Measurements from ENCODE around the gene RPRD1B. TPM values are rescaled to one million over a fixed set of nuclear protein-coding genes. Genes with fewer than 3 reads are reported as not detected.
A peak's percentile ranks its signal among the peaks of the same experiment; 100 is the strongest.

The RPRD1B gene
- total and polyA plus RNA-seq, 2 of the 13 experiments (the other 11 are each of a cell fraction or from before 2014, with no cell fraction given): 31.1 to 41.5 TPM

- Histone ChIP-seq H3K9me3 (ENCODE audit: low read length) (no peaks in the 10 kb centered on the region), H3K79me2 (ENCODE audit: insufficient read depth, low read length) (peaks cover 34% of the 10 kb centered on the region), H2AFZ (ENCODE audit: low read length) (no peak overlapping the region), H3K4me2 (ENCODE audit: low read depth, low read length) (no peak overlapping the region), H3K4me1 (ENCODE audit: insufficient read depth, low read length) (peaks cover 55% of the 10 kb centered on the region), H3K4me3 (replicated peaks in 1 of 3; ENCODE audit: insufficient read depth in 1 of 3, low read depth in 2 of 3, low read length in 3 of 3) (no peak overlapping the region), H3K27me3 (ENCODE audit: control insufficient read depth in 1 of 2, insufficient read depth in 2 of 2, low read length in 2 of 2) (no peaks in the 10 kb centered on the region), H3K36me3 (replicated peaks in 1 of 2; ENCODE audit: control insufficient read depth in 1 of 2, insufficient read depth in 2 of 2, low read length in 2 of 2) (peaks cover 33 to 77% of the 10 kb centered on the region in 2 experiments), H3K27ac (ENCODE audit: extremely low read length, insufficient read depth, low read length) (peak overlapping the region; percentile 48), H4K20me1 (ENCODE audit: insufficient read depth, low read length) (no peaks in the 10 kb centered on the region), H3K9ac (ENCODE audit: insufficient read depth, low read depth, low read length) (no peak overlapping the region)
- DNase-seq (ENCODE audit: low spot score) (no peak), FAIRE-seq (no peak), ATAC-seq (no peak)
- WGBS (ENCODE audit: low lambda C conversion rate): 97% methylated on average over 10 of the region's 10 CpGs
- POLR2A ChIA-PET: interaction anchor here (1.4 to 2.8 kb wide), 2 partner anchors 9 to 12 kb away, joined by 3 to 20 read pairs; no protein-coding TSS in a partner anchor
- in situ Hi-C loops (cut with HindIII; ENCODE audit: extremely low pct_ligation_motif_present, low pct_unique_long_range_greater_than_20kb) (no loop called here), intact Hi-C loops (cut with micrococcal nuclease; ENCODE audit: unreplicated experiment) (no loop called here)
- BruUV-seq (replicated peaks): no TSS peak
- TF ChIP-seq FUBP1 (CRISPR knock-in tag; IDR thresholded peaks at IDR 0.05; ENCODE audit: borderline replicate concordance): no peak
- TF ChIP-seq RBM22 (optimal IDR thresholded peaks at IDR 0.05; ENCODE audit: low read length): peak; percentile 68
- CTCF ChIA-PET (ENCODE audit: low intra/inter-chr PET ratio, low total read pairs): no interaction called here
Observed at GRCh38 chr20:38085026-38085425, 51.5 kb downstream of the RPRD1B start.

- POLR2A ChIA-PET: interaction anchor here (1.3 kb wide), 1 partner anchor 54 kb away, joined by 3 read pairs; no protein-coding TSS in a partner anchor
- 98% methylated on average over 10 of the region's 10 CpGs for WGBS (ENCODE audit: low lambda C conversion rate)
Observed at GRCh38 chr20:38089500-38089899, 56.0 kb downstream of the RPRD1B start.

More at GRCh38 chr20:38089500-38089899, 56.0 kb downstream of the RPRD1B start:
- Histone ChIP-seq H2AFZ (ENCODE audit: low read length) (no peak overlapping the region), H3K27ac (ENCODE audit: extremely low read length, insufficient read depth, low read length) (no peak overlapping the region), H3K4me3 (replicated peaks in 1 of 3; ENCODE audit: insufficient read depth in 1 of 3, low read depth in 2 of 3, low read length in 3 of 3) (no peak overlapping the region), H3K36me3 (replicated peaks in 1 of 2; ENCODE audit: control insufficient read depth in 1 of 2, insufficient read depth in 2 of 2, low read length in 2 of 2) (peaks cover 41 to 73% of the 10 kb centered on the region in 2 experiments), H3K9ac (ENCODE audit: insufficient read depth, low read depth, low read length) (no peak overlapping the region), H3K4me2 (ENCODE audit: low read depth, low read length) (no peak overlapping the region), H3K9me3 (ENCODE audit: low read length) (no peaks in the 10 kb centered on the region), H3K79me2 (ENCODE audit: insufficient read depth, low read length) (peaks cover 4% of the 10 kb centered on the region), H3K4me1 (ENCODE audit: insufficient read depth, low read length) (peaks cover 42% of the 10 kb centered on the region), H4K20me1 (ENCODE audit: insufficient read depth, low read length) (no peaks in the 10 kb centered on the region), H3K27me3 (ENCODE audit: control insufficient read depth in 1 of 2, insufficient read depth in 2 of 2, low read length in 2 of 2) (no peaks in the 10 kb centered on the region)
- intact Hi-C loops (cut with micrococcal nuclease; ENCODE audit: unreplicated experiment) (no loop called here), in situ Hi-C loops (cut with HindIII; ENCODE audit: extremely low pct_ligation_motif_present, low pct_unique_long_range_greater_than_20kb) (no loop called here)
- CTCF ChIA-PET (ENCODE audit: low intra/inter-chr PET ratio, low total read pairs): no interaction called here
- no TSS peak for BruUV-seq (replicated peaks)
- ATAC-seq (no peak), DNase-seq (ENCODE audit: low spot score) (no peak), FAIRE-seq (no peak)
- TF ChIP-seq SIX4 (CRISPR knock-in tag; IDR thresholded peaks at IDR 0.05): no peak
- no peak for TF ChIP-seq DMAP1 (CRISPR knock-in tag; IDR thresholded peaks at IDR 0.05)
- TF ChIP-seq ZNF574 (CRISPR knock-in tag; IDR thresholded peaks at IDR 0.05): no peak
- no peak for TF ChIP-seq GABPA (IDR thresholded peaks at IDR 0.05; ENCODE audit: low read depth, low read length)
- no peak for TF ChIP-seq GABPA (CRISPR knock-in tag; IDR thresholded peaks at IDR 0.05; ENCODE audit: low read depth)
